ENCODE measurements around the gene CD58.

GRCh38 chr1:116477429-116477828, 93.4 kb downstream of the CD58 start:
- TF ChIP-seq CTCF (IDR thresholded peaks at IDR 0.05; ENCODE audit: low read depth, low read length) (no peak), MYC (IDR thresholded peaks at IDR 0.05; ENCODE audit: low read depth, low read length) (no peak)
